HG03103 (cell line): Measurements from ENCODE around the gene RAD51B.
"Not testable (repeated sequence)": the region's sequence is repeated elsewhere in the genome, so short reads cannot be mapped to it uniquely, and the experiment has no call there.

Source experiments
- ATAC-seq: cut with Tn5 transposase; IDR thresholded peaks from one replicate; pipeline ENCODE4 v1.9.1; 2021; ENCODE audit warnings: low read depth; ENCODE audit not compliant: unreplicated experiment

RAD51B gene

GRCh38 chr14:68283378-68284123 is 464.0 kb downstream of the RAD51B start:
- no peak for ATAC-seq

GRCh38 chr14:68284333-68284732 is 464.8 kb downstream of the RAD51B start:
- ATAC-seq = no peak

- no peak for ATAC-seq
Measured at GRCh38 chr14:68284834-68285233, 465.3 kb downstream of the RAD51B start.

GRCh38 chr14:68285421-68286179 is 466.0 kb downstream of the RAD51B start:
- no peak for ATAC-seq

- ATAC-seq = no peak
Measured at GRCh38 chr14:68286667-68287066, 467.1 kb downstream of the RAD51B start.

GRCh38 chr14:68289452-68289851 is 469.9 kb downstream of the RAD51B start:
- ATAC-seq = not testable (repeated sequence)

GRCh38 chr14:68291820-68292219 is 472.2 kb downstream of the RAD51B start:
- ATAC-seq = no peak

GRCh38 chr14:68292441-68293215 is 473.0 kb downstream of the RAD51B start:
- ATAC-seq = no peak

GRCh38 chr14:68293404-68293803 is 473.8 kb downstream of the RAD51B start:
- ATAC-seq = no peak

- ATAC-seq = no peak
Measured at GRCh38 chr14:68295316-68295816, 475.8 kb downstream of the RAD51B start.

GRCh38 chr14:68297039-68297438 is 477.5 kb downstream of the RAD51B start:
- ATAC-seq = no peak

- no peak for ATAC-seq
Measured at GRCh38 chr14:68297876-68298468, 478.4 kb downstream of the RAD51B start.

GRCh38 chr14:68300608-68301007 is 481.0 kb downstream of the RAD51B start:
- no peak for ATAC-seq

- ATAC-seq = no peak
Measured at GRCh38 chr14:68301219-68301618, 481.6 kb downstream of the RAD51B start.

GRCh38 chr14:68302938-68303337 is 483.4 kb downstream of the RAD51B start:
- not testable (repeated sequence) for ATAC-seq

GRCh38 chr14:68305738-68306137 is 486.2 kb downstream of the RAD51B start:
- ATAC-seq = no peak

- ATAC-seq = no peak
Measured at GRCh38 chr14:68306265-68306933, 486.8 kb downstream of the RAD51B start.

GRCh38 chr14:68306934-68307789 is 487.6 kb downstream of the RAD51B start:
- no peak for ATAC-seq

GRCh38 chr14:68307790-68308168 is 488.2 kb downstream of the RAD51B start:
- ATAC-seq = no peak
